HG03108 (cell line): ENCODE results near the gene MOB3B.

Experiments used
- ATAC-seq: cut with Tn5 transposase; IDR thresholded peaks from one replicate; pipeline ENCODE4 v1.9.1; 2021; ENCODE audit warnings: moderate library complexity; ENCODE audit not compliant: unreplicated experiment

Gene MOB3B

GRCh38 chr9:27293996-27294395, 235.6 kb downstream of the MOB3B start:
- ATAC-seq: no peak

- no peak for ATAC-seq
Measured at GRCh38 chr9:27292659-27293405, 236.8 kb downstream of the MOB3B start.

GRCh38 chr9:27291292-27291691, 238.3 kb downstream of the MOB3B start:
- ATAC-seq: no peak

- no peak for ATAC-seq
Measured at GRCh38 chr9:27282269-27282668, 247.3 kb downstream of the MOB3B start.

GRCh38 chr9:27280860-27281259, 248.8 kb downstream of the MOB3B start:
- no peak for ATAC-seq

GRCh38 chr9:27280249-27280648, 249.4 kb downstream of the MOB3B start:
- no peak for ATAC-seq

GRCh38 chr9:27279611-27280010, 250.0 kb downstream of the MOB3B start:
- no peak for ATAC-seq

GRCh38 chr9:27278374-27278773, 251.2 kb downstream of the MOB3B start:
- no peak for ATAC-seq

- no peak for ATAC-seq
Measured at GRCh38 chr9:27276193-27277030, 253.2 kb downstream of the MOB3B start.
